Measurements from ENCODE around the gene HOXC9. TPM values are rescaled to one million over a fixed set of nuclear protein-coding genes. Genes with fewer than 3 reads are reported as not detected.

HOXC9 gene
- total and polyA plus RNA-seq, 9 of the 15 experiments (the other 6 are each of a cell fraction or from before 2014, with no cell fraction given), result 1.1 to 10.5 (median 9.3) TPM

- TF ChIP-seq ZNF318 (IDR thresholded peaks at IDR 0.05; ENCODE audit: borderline replicate concordance in 1 of 2, low read depth in 1 of 2) (no peak), E2F6 (IDR thresholded peaks at IDR 0.05; ENCODE audit: borderline replicate concordance in 1 of 2, extremely low read depth in 1 of 2, insufficient read depth in 1 of 2, insufficient read length in 1 of 2, low read depth in 1 of 2, low read length in 1 of 2, poor library complexity in 1 of 2, severe bottlenecking in 1 of 2) (peak; percentile 61 to 70), ZNF12 (CRISPR knock-in tag; IDR thresholded peaks at IDR 0.05) (peak; percentile 21; the same call in 1 of the 2 replicates), CREBBP (IDR thresholded peaks at IDR 0.05; ENCODE audit: low read depth, low read length) (no peak), ZBTB11 (CRISPR knock-in tag; IDR thresholded peaks at IDR 0.05) (peak in 1 of 3 experiments; percentile 72; a peak in 3 of 6 replicates), NFIC (IDR thresholded peaks at IDR 0.05) (0 out of 2 replicates have a peak, but pooled peaks have one; percentile 21), ZNF511 (CRISPR knock-in tag; IDR thresholded peaks at IDR 0.05) (peak; percentile 55), LCOR (CRISPR knock-in tag; IDR thresholded peaks at IDR 0.05) (0 out of 2 replicates have a peak, but pooled peaks have one; percentile 43), ZNF507 (tag; conservative IDR thresholded peaks at IDR 0.05) (no peak), ZNF197 (CRISPR knock-in tag; IDR thresholded peaks at IDR 0.05; ENCODE audit: low read depth) (no peak)
Measured at GRCh38 chr12:54000116-54001114, at the start of gene HOXC9 (continued).
